GM12878 (cell line): ENCODE data around the gene RARRES2. TPM values are rescaled to one million over a fixed set of nuclear protein-coding genes. Genes with fewer than 3 reads are reported as not detected.
A peak's percentile ranks its signal among the peaks of the same experiment; 100 is the strongest.

Experiments used
- ATAC-seq: fragments of 200-7000 bp; cut with Tn5 transposase; 3 replicates; pipeline ENCODE4 v1.9.1; 2020; ENCODE audit warnings: mild to moderate bottlenecking, moderate library complexity
- BruUV-seq: library from RNA; stranded (reverse); fragments of 400-500 nt; replicated peaks from 2 replicates; lab custom pipeline; 2021; lab: Mats Ljungman, UMichigan
- CTCF ChIA-PET: fragments of 300-600 bp; sonication (Branson Sonifier 250); formaldehyde crosslinking; extraction: SDS; loops from one replicate; lab custom pipeline; 2021; ENCODE audit warnings: inconsistent platforms; lab: Yijun Ruan, JAX
- POLR2A ChIA-PET: fragments of 350-600 bp; formaldehyde crosslinking; extraction: SDS; loops from one replicate; lab custom pipeline; 2021; ENCODE audit warnings: inconsistent platforms; lab: Charles Lee
- RAD21 ChIA-PET: fragments of 300-600 bp; sonication (Branson Sonifier 250); formaldehyde crosslinking; loops from one replicate; lab custom pipeline; 2023; ENCODE audit warnings: antibody characterized with exemption; ENCODE audit not compliant: unreplicated experiment; lab: Charles Lee
- SMC1A ChIA-PET: fragments of 300-600 bp; sonication (Branson Sonifier 250); formaldehyde crosslinking; loops from one replicate; lab custom pipeline; 2023; ENCODE audit not compliant: unreplicated experiment, uncharacterized antibody; lab: Charles Lee
- DNase-seq: peaks from one replicate; pipeline ENCODE4 v3.0.0-alpha.2; 2011; ENCODE audit warnings: low read depth, low spot score
- FAIRE-seq: peaks from 3 replicates; lab custom pipeline; 2011; peaks lifted over from hg19 to GRCh38; lab: Jason Lieb, UNC
- H2AFZ ChIP-seq: 2 replicates; pipeline ENCODE4 v1.6.0; 2011; ENCODE audit warnings: low read depth, low read length, control low read depth; ENCODE audit not compliant: control insufficient read depth
- H3K27ac ChIP-seq: 2 replicates; pipeline ENCODE4 v1.5.1; 2011; ENCODE audit warnings: control low read depth; ENCODE audit not compliant: control insufficient read depth, insufficient read depth
- H3K27me3 ChIP-seq, 2 experiments: replicated peaks in 1 of 2; 2 replicates each; pipeline versions ENCODE4 v1.6.0 to v1.6.1; 2011; ENCODE audit warnings: low read length in 1 of 2; ENCODE audit not compliant: control insufficient read depth in 2 of 2, insufficient read depth in 2 of 2
- H3K36me3 ChIP-seq, 2 experiments: 2 replicates each; pipeline ENCODE4 v1.5.1; 2011; ENCODE audit warnings: low read length in 1 of 2; ENCODE audit not compliant: control insufficient read depth in 2 of 2, insufficient read depth in 2 of 2
- H3K4me1 ChIP-seq: 2 replicates; pipeline ENCODE4 v1.6.1; 2011; ENCODE audit warnings: mild to moderate bottlenecking, low read length, moderate library complexity, mixed read lengths; ENCODE audit not compliant: control insufficient read depth, insufficient read depth
- H3K4me2 ChIP-seq: 2 replicates; pipeline ENCODE4 v1.6.0; 2011; ENCODE audit warnings: control low read depth; ENCODE audit not compliant: control insufficient read depth, insufficient read depth
- H3K4me3 ChIP-seq: fragments of 200-600 bp; sonication (generic); 2 replicates; pipeline ENCODE4 v1.5.1; 2016
- H3K79me2 ChIP-seq: 2 replicates; pipeline ENCODE4 v1.6.0; 2011; ENCODE audit warnings: low read length; ENCODE audit not compliant: control insufficient read depth, insufficient read depth
- H3K9ac ChIP-seq: 2 replicates; pipeline ENCODE4 v1.8.0; 2011; ENCODE audit warnings: low read length, control low read depth, mixed read lengths; ENCODE audit not compliant: control insufficient read depth, insufficient read depth
- H3K9me3 ChIP-seq: replicated peaks from 3 replicates; pipeline ENCODE4 v1.5.1; 2011; ENCODE audit warnings: mild to moderate bottlenecking, low read length; ENCODE audit not compliant: control insufficient read depth, insufficient read depth
- H4K20me1 ChIP-seq: 2 replicates; pipeline ENCODE4 v1.6.0; 2011; ENCODE audit not compliant: control insufficient read depth, insufficient read depth
- ATF7 ChIP-seq: fragments of 450-650 bp; IDR thresholded peaks from 2 replicates; pipeline ENCODE4 v1.6.1; 2016; ENCODE audit warnings: low read depth, mild to moderate bottlenecking
- BHLHE40 ChIP-seq, 2 experiments: fragments of 450-650 bp in 1 of 2; IDR thresholded peaks; 2 replicates each; pipeline ENCODE4 v1.6.1; 2011 to 2017; ENCODE audit warnings: low read depth in 2 of 2, borderline replicate concordance in 1 of 2, improper control_type of control experiment in 1 of 2, low read length in 1 of 2, mild to moderate bottlenecking in 1 of 2
- CBX3 ChIP-seq: fragments of 200-600 bp; sonication (generic); IDR thresholded peaks from 2 replicates; pipeline ENCODE4 v1.6.1; 2016; ENCODE audit warnings: low read depth, borderline replicate concordance
- CBX5 ChIP-seq: sonication (generic); IDR thresholded peaks from 2 replicates; pipeline ENCODE4 v1.6.1; 2016; ENCODE audit warnings: low read depth, moderate library complexity, mild to moderate bottlenecking, inconsistent platforms
- EZH2 ChIP-seq: IDR thresholded peaks from 2 replicates; pipeline ENCODE4 v1.6.1; 2012; ENCODE audit warnings: low read depth, mild to moderate bottlenecking, control low read depth, inconsistent platforms, low read length, borderline replicate concordance; ENCODE audit not compliant: control insufficient read depth
- GATAD2B ChIP-seq: fragments of 450-650 bp; conservative IDR thresholded peaks from 2 replicates; pipeline ENCODE4 v1.6.1; 2017; ENCODE audit warnings: low read depth, mild to moderate bottlenecking, moderate library complexity
- MEF2B ChIP-seq: fragments of 450-650 bp; IDR thresholded peaks from 2 replicates; pipeline ENCODE4 v1.6.1; 2018; ENCODE audit warnings: mild to moderate bottlenecking, moderate library complexity; ENCODE audit not compliant: partially characterized antibody, poor library complexity, severe bottlenecking
- MTA2 ChIP-seq: fragments of 450-650 bp; IDR thresholded peaks from 2 replicates; pipeline ENCODE4 v1.6.1; 2016; ENCODE audit warnings: low read depth, mild to moderate bottlenecking, moderate library complexity
- MTA3 ChIP-seq: IDR thresholded peaks from 2 replicates; pipeline ENCODE4 v1.6.1; 2012; ENCODE audit warnings: low read length, inconsistent platforms, borderline replicate concordance
- TCF3 ChIP-seq: IDR thresholded peaks from 2 replicates; pipeline ENCODE4 v1.6.1; 2012; ENCODE audit warnings: low read depth, mild to moderate bottlenecking, low read length, borderline replicate concordance; ENCODE audit not compliant: insufficient read depth
- ZZZ3 ChIP-seq: IDR thresholded peaks from 2 replicates; pipeline ENCODE4 v1.6.1; 2011; ENCODE audit warnings: low read depth; ENCODE audit not compliant: control insufficient read depth, insufficient read length
- WGBS: methylation state at CpG from one replicate; pipeline ENCODE4 v1.1.6; 2016; ENCODE audit warnings: low lambda C conversion rate; ENCODE audit not compliant: insufficient replicate concordance, insufficient coverage; ENCODE audit errors: missing lambda C conversion rate; 5-methylcytosine and 5-hydroxymethylcytosine counted together
- in situ Hi-C: fragments of 300-500 bp; cut with MboI; formaldehyde crosslinking; loops from 9 replicates; pipeline ENCODE4 v1.14.3; 2018; ENCODE audit warnings: mixed read lengths
- intact Hi-C: fragments of 100-400 bp; cut with micrococcal nuclease; formaldehyde crosslinking; loops from one replicate; pipeline ENCODE4 v1.14.2; 2022; ENCODE audit not compliant: unreplicated experiment
- polyA plus RNA-seq, 11 experiments: library from polyadenylated mRNA; depleted of rRNA in 4 of 11; unstranded in 6 of 11; stranded (reverse) in 5 of 11; fragments of >200 nt; fragmentation: Nextera tagmentation in 4 of 11; fragmentation: Illumina TruSeq in 1 of 11; extraction: Ambion mirVana in 4 of 11; extraction: Trizol in 1 of 11; gene quantifications; 1 replicate in 1 of 11; 2 replicates in 10 of 11; pipeline versions ENCODE4 v1.2.1 to v1.2.3, GENCODE V29; 2011 to 2016; ENCODE audit warnings: inconsistent platforms in 2 of 11, missing spikeins in 2 of 11, low read depth in 1 of 11
- total RNA-seq, 4 experiments: library from RNA; depleted of rRNA in 3 of 4; stranded (reverse); fragments of >200 nt in 3 of 4; fragmentation: Illumina TruSeq in 1 of 4; extraction: Trizol in 1 of 4; gene quantifications; 2 replicates each; pipeline versions ENCODE4 v1.2.1 to v1.2.3, GENCODE V29; 2013 to 2021
- TF ChIP-seq, protein P1 (sequence below): fragments of 450-650 bp; IDR thresholded peaks from 2 replicates; pipeline ENCODE4 v1.6.1; 2017; ENCODE audit warnings: mild to moderate bottlenecking, moderate library complexity

RARRES2 gene
- total and polyA plus RNA-seq, 10 of the 15 experiments (the other 5 are each of a cell fraction or from before 2014, with no cell fraction given) = 0.13 to 2.2 (median 0.40) TPM; not detected in 3

DNA sequence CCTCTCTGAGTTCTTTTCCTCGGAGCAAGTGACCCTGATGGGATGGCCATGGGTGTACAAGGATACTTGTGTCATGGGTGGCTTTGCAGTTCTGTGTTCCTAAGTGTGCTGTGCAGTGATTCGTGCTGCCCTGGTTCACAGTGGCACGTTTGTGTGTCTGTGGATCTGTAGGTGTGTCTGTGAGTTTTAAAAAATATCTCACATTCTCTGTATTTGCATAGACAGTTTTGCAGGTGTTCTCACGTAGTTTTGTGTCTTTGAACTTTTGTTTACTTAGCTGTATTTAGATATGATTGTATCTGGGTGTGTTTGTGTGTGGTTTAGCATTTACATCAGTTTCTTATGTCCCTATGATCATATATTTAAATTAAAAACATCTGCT lies 41.4 kb upstream of the RARRES2 start:
- ChIA-PET RAD21 (interaction anchor here (1.0 to 1.4 kb wide), 3 partner anchors 19 to 24 kb away, joined by 3 read pairs; a partner anchor contains a TSS), CTCF (interaction anchor here (0.5 to 1.8 kb wide), 3 partner anchors 19 to 55 kb away, joined by 3 to 7 read pairs (median 4); a partner anchor contains a TSS), POLR2A (interaction anchor here (0.6 to 2.1 kb wide), 5 partner anchors 12 to 285 kb away, joined by 3 to 10 read pairs (median 5); a partner anchor contains a TSS), SMC1A (interaction anchor here (2.6 to 4.7 kb wide), 2 partner anchors 19 to 24 kb away, joined by 12 to 37 read pairs; a partner anchor contains a TSS)
- in situ Hi-C loops (no loop called here), intact Hi-C loops (no loop called here)
- FAIRE-seq = no peak
- TF ChIP-seq MTA3 (no peak), CBX5 (no peak), ZZZ3 (no peak), ATF7 (0 out of 2 replicates have a peak, but pooled peaks have one; percentile 17), GATAD2B (no peak), CBX3 (no peak), MEF2B (peak; percentile 31), MTA2 (0 out of 2 replicates have a peak, but pooled peaks have one; percentile 12), EZH2 (no peak), BHLHE40 (IDR thresholded peaks at IDR 0.05; ENCODE audit: borderline replicate concordance in 1 of 2, low read depth in 2 of 2, low read length in 1 of 2) (peak; percentile 70 to 75; a peak in 3 of 4 replicates), TCF3 (no peak)
- TF ChIP-seq, protein P1, sequence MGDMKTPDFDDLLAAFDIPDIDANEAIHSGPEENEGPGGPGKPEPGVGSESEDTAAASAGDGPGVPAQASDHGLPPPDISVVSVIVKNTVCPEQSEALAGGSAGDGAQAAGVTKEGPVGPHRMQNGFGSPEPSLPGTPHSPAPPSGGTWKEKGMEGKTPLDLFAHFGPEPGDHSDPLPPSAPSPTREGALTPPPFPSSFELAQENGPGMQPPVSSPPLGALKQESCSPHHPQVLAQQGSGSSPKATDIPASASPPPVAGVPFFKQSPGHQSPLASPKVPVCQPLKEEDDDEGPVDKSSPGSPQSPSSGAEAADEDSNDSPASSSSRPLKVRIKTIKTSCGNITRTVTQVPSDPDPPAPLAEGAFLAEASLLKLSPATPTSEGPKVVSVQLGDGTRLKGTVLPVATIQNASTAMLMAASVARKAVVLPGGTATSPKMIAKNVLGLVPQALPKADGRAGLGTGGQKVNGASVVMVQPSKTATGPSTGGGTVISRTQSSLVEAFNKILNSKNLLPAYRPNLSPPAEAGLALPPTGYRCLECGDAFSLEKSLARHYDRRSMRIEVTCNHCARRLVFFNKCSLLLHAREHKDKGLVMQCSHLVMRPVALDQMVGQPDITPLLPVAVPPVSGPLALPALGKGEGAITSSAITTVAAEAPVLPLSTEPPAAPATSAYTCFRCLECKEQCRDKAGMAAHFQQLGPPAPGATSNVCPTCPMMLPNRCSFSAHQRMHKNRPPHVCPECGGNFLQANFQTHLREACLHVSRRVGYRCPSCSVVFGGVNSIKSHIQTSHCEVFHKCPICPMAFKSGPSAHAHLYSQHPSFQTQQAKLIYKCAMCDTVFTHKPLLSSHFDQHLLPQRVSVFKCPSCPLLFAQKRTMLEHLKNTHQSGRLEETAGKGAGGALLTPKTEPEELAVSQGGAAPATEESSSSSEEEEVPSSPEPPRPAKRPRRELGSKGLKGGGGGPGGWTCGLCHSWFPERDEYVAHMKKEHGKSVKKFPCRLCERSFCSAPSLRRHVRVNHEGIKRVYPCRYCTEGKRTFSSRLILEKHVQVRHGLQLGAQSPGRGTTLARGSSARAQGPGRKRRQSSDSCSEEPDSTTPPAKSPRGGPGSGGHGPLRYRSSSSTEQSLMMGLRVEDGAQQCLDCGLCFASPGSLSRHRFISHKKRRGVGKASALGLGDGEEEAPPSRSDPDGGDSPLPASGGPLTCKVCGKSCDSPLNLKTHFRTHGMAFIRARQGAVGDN = peak; percentile 27; the same call in 1 of the 2 replicates
- Histone ChIP-seq H2AFZ (no peak overlapping the region), H3K9me3 (no peaks in the 10 kb centered on the region), H3K79me2 (peaks cover 58% of the 10 kb centered on the region), H3K4me2 (peak overlapping the region; percentile 82), H3K4me1 (peaks cover 54% of the 10 kb centered on the region), H3K9ac (peak overlapping the region; percentile 45; the same call in 1 of the 2 replicates), H4K20me1 (no peaks in the 10 kb centered on the region; the same call in 1 of the 2 replicates), H3K27me3 (no peaks in the 10 kb centered on the region), H3K36me3 (peaks cover 0 to 3% of the 10 kb centered on the region in 2 experiments; a peak in 3 of 4 replicates), H3K27ac (peak overlapping the region; percentile 66), H3K4me3 (peak overlapping the region; percentile 50; the same call in 1 of the 2 replicates)
- no TSS peak for BruUV-seq
- no peak for DNase-seq
- 5% methylated on average over 4 of the region's 4 CpGs for WGBS
- no peak for ATAC-seq
